NCI-H510A treated with DMSO at 0.1 percent for 48 hours (cell line): Measurements from ENCODE around the gene EEF1B2.
"Not testable (repeated sequence)": the region's sequence is repeated elsewhere in the genome, so short reads cannot be mapped to it uniquely, and the experiment has no call there.

Experiments used
- DNase-seq: peaks from one replicate; lab custom pipeline; 2025; lab: John Stamatoyannopoulos, UW

EEF1B2 gene

DNA sequence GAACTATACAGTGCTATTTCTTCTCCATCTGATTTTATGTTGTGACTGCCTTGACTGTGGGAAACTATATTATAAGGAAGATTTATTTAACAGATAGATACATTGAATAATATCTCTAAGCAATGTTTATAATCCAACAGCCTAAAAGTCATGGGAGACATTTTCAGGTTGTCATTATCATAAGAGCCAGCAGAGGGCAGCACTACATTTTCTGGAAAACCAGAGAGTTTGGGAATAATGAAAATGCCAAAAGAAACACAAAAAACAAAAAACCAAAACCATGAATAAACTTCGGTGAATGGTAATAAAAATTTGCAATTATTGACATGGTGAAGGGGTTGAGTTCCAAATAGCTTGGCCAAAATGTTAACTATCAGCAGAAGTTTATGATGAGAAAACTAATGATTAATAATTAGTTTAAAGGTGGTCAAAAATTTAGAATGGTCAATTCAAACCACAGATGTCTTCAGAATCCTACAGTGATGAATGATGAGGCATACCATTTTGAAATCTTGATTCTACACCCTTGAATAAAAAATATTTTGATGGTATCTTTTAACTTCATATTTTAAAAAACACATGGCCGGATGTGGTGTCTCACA lies 4.7 kb downstream of the EEF1B2 start:
- DNase-seq: peak; percentile 33

DNA sequence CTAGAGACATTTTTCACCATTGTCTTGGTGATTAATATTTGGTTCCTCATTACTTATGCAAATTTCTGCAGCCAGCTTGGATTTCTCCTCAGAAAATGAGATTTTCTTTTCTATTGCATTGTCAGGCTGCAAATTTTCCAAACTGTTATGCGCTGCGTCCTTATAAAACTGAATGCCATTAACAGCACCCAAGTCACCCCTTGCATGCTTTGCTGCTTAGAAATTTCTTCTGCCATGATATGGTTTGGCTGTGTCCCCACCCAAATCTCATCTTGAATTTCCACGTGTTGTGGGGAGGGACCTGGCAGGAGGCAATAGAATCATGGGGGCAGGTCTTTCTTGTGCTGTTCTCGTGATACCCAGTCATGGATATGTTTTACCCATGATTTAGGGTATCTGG lies 8.5 kb downstream of the EEF1B2 start:
- not testable (repeated sequence) for DNase-seq

DNA sequence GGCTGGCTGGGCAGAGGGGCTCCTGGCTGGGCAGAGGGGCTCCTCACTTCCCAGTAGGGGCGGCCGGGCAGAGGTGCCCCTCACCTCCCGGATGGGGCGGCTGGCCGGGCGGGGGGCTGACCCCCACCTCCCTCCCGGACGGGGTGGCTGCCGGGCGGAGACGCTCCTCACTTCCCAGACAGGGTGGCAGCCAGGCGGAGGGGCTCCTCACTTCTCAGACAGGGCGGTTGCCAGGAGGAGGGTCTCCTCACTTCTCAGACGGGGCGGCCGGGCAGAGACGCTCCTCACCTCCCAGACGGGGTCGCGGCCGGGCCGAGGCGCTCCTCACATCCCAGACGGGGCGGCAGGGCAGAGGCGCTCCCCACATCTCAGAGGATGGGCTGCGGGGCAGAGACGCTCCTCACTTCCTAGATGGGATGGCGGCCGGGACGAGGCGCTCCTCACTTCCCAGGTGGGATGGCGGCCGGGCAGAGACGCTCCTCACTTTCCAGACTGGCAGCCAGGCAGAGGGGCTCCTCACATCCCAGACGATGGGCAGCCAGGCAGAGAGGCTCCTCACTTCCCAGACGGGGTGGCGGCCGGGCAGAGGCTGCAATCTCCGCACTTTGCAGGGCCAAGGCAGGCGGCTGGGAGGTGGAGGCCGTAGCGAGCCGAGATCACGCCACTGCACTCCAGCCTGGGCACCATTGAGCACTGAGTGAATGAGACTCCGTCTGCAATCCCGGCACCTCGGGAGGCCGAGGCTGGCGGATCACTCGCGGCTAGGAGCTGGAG lies 12.1 kb downstream of the EEF1B2 start:
- DNase-seq: not testable (repeated sequence)

DNA sequence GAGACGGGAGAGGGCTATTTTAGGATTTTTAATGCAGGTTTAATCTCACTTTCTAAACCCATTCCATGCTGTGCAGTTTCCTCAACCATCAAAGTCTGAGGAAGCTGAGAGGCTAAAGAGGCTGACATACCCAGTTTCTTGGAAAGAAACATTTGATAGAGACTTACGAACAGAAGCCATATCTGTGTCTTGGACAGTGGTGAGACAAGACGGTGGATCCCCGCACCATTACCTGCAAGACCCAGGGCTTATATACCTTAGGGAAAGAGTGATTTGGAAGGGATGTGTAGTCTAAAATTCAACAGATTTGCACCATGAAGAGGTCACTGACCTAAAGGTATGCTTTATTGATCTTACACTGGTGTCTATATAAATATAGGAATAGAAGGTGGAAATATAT lies 13.5 kb downstream of the EEF1B2 start:
- no peak for DNase-seq

DNA sequence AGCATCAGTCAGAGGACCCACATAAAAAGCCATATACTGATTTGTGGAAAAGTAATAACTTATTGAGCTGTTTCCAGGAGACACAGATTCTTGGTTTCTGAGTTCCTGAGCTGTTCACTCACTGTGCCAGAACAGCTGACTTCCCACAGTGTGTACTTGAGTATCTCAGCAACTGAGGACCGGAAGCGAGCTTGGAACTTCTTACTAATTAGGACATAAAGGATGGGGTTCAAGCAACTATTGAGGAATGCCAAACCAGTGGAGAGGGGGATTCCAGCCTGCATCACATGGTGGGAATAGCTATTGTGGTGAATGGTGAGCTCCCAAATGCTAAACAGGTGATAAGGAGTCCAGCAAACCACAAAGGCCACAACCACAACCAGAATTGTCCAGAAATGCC lies 16.4 kb downstream of the EEF1B2 start:
- DNase-seq: no peak

DNA sequence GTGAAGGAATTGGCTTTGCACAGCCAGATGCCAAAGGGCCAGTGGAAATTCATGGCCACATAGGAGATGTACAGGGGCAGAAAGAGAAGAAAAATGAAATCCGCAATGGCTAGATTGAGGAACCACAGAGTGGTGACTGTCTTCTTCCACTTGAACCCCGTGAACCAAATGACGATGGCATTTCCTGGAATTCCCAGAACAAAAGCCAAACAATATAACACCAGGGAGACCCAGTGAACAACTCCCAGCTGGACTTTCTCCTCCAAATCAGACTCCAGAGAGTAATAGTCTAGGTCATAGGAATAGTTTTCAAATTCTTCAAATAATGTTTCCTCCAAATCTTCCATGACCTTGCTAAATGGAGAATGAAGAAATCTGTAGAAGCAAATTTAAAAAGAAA lies 17.2 kb downstream of the EEF1B2 start:
- DNase-seq: no peak

DNA sequence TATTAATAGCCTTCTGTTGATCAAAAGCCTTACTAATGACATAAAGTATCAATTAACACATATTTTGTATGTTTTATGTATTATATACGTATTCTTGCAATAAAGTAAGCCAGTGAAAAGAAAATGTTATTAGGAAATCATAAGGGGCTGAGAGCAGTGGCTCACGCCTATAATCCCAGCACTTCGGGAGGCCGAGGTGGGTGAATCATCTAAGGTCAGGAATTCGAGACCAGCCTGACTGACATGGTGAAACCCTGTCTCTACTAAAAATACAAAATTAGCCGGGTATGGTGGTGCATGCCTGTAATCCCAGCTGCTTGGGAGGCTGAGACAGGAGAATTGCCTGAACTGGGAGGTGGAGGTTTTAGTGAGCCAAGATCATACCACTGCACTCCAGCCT lies 21.8 kb downstream of the EEF1B2 start:
- not testable (repeated sequence) for DNase-seq

DNA sequence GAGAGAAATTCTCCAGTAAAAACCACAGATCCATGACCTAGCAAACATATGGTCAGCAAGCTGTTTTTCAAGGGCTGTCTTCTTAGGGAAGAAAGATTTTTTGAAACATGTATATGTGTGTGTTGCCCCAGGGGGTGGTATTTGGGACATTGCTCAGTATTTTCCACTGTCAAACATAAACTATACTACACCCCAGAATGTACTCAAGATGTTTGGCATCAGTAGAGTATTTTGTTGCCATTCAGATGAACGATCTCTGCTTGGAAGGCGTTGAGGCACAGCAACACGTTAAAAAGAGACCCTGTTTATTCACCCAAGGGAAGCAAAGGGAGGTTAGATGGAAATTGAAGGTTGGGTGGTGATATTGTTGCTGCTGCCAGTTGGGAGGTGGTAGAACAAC lies 30.0 kb downstream of the EEF1B2 start:
- DNase-seq: no peak

DNA sequence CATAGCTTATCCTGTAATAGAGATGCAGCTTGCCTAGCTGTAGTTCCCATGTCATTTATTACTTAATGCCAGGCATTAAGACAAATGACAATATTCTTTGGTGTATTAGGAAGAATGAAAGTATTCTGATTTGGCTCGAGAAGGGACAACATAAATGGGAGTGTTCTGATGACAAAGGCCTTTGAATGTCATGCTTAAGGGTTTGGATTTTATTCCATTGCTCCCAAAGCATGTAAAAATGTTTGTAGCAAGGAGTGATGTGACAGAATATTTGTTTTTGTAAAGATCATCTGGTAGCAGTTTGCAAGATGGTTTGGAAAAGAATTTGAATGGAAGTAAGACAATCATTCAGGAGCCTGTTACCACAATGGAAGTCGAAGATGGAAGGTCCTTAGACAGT lies 30.4 kb downstream of the EEF1B2 start:
- DNase-seq: no peak

DNA sequence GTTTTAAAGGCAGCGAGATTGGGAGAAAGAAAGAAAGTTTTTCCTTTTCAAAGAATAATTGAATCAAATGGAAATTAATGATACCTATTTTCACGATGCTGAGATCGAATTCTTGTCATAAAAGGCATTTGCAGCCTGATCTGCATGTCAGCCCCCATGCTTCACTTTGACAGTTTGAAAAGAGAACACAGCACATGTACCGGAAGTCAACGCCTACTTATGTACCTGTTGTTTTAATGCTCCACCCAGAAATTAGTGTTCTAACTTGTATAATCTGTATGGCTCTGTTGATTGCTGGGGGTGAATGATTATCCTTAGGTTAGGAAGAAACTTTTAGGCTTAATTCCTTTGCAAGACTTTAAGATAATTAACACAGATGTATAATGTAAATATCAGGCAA lies 31.0 kb downstream of the EEF1B2 start:
- DNase-seq: no peak

DNA sequence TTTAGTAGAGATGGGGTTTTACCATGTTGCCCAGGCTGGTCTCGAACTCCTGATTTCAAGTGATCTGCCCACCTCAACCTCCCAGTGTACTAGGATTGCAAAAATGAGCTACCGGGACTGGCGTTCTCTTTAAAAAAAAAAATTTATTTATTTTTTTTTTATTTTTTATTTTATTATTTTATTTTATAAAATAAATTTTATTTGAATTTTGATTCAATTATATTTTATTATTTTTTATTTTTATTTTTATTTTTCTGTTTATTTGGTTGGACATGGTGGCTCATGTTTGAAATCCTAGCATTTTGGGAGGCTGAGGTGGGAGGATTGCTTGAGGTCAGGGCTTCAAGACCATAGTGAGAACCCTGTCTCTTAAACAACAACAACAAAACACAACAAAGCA lies 32.5 kb downstream of the EEF1B2 start:
- DNase-seq: no peak

DNA sequence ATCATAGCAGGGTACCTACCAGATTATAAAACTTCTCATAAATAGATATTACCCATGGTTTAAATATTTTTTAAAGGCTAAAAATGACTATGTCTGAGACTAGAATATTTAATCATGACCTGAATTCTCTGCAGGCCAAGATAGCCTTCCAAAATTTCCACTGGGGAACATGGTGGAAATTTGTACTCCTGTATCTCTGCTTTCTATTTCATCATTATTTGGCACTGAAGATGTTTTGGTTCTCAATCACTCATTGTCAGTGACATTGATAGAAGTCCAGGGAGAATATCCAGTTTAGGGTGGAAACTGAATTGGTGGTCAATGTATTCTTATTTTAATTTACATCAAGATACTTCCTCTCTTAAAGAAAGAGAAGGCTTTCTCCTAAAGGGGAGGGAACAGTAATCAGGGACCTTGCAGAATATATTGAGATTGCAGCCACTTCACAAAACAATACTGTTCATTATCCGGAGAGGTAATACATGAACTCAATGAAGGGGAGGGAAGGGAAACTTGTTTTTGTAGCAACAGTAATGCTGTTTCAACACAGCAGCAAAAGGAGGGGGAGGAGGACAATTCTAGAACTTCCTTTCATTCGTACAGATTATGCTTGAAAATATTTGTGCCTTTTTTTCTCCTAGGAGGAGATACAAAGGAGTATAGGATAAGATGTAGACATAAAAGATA lies 34.1 kb downstream of the EEF1B2 start:
- DNase-seq: no peak

DNA sequence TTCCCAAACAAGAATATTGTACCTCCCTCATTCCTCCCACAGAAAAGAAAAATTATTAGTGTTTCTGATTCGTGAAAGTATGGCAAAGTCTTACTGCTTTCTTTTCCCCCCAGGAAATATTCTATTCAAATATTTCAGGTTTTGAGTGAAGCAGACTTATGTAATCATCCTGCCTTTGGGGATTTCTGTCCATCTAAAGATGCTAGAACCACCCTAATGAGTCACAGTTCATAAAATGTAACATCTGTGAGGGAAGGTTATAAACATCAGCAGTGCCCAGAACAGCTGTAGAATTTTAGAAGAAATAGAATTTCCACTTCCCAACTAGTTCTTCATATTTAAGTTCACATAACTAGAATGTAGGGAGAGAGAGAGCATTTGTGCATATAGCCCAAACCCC lies 39.0 kb downstream of the EEF1B2 start:
- DNase-seq: no peak

DNA sequence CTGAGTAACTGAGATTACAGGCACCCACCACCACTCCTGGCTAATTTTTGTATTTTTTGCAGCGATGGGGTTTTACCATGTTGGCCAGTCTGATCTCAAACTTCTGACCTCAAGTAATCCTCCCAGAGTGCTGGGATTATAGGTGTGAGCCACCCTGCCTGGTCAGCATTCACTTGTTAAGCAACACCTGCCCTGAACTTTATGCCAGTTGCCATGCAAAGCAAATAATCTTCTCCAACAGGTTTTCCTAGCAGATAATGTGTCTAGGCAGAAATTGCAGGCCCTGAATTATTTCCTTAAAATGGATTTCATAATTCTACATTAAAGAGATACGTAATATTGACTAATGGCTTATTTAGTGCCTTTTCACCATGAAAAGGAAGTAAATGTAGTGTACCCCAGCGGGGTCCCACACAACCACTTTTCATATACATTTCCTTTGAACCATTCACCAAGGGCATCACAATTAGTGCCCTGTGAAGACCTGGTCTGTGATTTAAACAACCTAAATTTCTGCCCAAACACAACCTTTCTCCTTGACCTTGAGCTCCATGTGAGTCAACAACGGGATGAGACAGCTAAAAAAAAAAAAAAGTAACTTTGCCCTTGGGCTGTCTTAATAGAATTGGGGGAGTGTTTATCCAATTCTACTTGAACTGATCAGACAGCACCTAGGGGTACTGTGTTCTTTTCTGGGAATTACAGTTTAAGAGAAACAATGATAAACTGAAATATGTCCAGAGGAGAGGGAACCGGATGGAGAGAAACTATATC lies 41.6 kb downstream of the EEF1B2 start:
- no peak for DNase-seq

DNA sequence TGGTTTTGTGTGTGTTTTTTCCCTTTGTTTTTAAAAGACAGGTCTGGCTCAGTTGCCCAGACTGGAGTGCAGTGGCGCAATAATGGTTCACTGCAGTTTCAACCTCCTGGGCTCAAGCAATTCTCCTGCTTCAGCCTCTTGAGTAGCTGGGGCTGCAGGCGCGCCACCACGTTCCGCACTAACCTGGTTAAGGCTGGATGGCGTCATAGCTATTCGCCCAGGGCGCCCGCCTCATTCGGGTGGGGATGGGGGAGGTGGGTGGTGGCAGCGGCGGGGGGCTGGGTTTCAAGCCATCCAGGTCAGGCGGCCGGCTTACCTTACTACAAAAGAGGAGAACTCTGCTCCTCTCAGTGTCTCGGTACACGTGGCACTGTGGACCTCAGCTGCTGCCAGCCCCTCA lies 42.8 kb downstream of the EEF1B2 start:
- no peak for DNase-seq

DNA sequence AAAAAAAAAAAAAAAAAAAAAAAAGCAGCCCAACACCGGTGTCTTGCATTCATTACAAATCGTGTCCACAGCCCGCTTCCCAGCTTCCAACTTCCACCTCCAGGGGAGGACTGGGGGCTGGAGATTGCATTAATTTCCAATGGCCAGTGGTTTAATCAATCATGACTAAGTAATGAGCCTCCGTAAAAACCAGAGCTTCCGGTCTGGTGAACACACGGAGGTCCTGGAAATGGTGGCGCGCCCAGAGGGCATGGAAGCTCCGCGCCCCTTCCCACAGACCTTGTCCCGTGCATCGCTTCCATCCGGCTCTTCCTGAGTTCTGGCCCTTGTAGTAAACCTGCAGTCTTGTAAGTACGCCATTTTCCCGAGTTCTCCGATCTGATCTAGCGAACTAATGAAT lies 43.6 kb downstream of the EEF1B2 start:
- no peak for DNase-seq

DNA sequence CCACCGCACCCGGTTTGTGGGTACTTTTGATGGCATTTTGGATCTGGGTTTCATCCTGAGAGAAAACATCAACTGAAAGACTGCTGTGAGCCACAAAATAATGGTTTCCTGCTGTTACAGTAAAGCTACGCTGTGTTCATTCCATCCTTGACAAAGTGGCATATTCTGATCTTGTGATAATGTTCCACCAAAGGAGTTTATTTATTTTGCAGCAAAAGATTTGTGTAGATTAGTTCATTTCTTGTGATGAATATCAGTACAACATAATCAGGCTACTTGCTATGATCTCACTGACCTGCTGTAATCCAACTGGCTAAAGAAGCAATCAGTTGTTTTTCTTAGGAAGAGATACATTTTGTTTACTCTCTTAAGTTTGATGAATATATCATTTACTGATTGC lies 45.0 kb downstream of the EEF1B2 start:
- no peak for DNase-seq

DNA sequence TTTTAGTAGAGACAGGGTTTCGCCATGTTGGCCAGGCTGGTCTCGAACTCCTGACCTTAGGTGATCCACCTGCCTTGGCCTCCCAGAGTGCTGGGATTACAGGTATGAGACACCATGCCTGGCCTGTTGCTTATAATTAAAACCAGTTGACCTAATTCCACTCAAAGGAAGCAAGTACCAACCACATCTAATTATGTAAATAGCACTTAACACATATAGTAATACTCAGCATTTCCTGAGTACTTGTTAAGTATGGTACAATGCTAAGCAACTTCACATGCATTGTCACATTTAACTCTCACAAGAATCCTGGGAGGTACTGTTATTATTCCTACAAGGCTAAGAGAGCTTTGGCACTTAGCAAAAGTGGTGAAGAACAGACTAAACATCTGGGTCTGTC lies 47.6 kb downstream of the EEF1B2 start:
- not testable (repeated sequence) for DNase-seq

DNA sequence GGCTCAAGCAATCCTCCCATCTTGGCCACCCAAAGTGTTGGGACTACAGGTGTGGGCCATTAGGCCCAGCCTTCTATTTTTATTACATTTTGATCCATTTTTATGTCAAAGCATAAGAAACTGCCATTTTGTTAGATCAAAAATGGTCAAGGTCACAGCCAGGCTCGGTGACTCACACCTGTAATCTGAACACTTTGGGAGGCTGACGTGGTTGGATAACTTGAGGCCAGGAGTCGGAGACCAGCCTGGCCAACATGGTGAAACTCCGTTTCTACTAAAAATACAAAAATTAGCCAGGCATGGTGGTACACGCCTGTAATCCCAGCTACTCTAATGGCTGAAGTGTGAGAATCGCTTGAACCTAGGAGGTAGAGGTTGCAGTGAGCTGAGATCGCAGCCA lies 49.2 kb downstream of the EEF1B2 start:
- DNase-seq: no peak

DNA sequence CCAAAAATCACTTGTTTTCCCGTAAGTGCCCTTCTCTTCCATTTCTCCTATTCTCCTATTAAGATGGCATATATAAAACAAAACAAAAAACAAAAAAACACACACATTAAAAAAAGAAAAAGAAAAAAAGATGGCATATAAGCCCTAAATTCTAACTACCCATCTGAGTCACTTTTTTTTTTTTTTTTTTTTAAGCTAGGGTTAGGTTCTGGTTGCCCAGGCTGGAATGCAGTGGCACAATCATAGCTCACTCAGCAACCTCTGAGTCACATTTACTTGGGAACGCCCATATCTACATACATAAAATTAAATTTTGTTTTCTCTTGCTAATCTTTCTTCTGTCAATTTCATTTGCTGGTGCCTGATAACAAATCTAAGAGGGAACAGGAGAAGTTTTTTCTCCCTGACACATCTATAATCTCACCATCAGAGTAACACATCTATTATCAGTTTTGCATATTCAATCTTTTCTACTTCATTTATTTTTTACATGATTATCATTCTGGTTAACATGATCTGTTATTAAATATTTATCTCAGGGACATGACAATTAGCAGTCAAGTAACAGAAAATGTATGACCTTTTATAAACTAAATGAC lies 52.1 kb downstream of the EEF1B2 start:
- DNase-seq: no peak
